Thoracic aorta (tissue), 2 donors: Measurements from ENCODE around the gene UACA. TPM values are rescaled to one million over a fixed set of nuclear protein-coding genes. Genes with fewer than 3 reads are reported as not detected.
"Not testable (repeated sequence)": the region's sequence is repeated elsewhere in the genome, so short reads cannot be mapped to it uniquely, and the experiment has no call there.

Source experiments
- ATAC-seq: fragments of 150-250 bp; one replicate; pipeline ENCODE4 v1.8.0; 2017; ENCODE audit warnings: low read depth; ENCODE audit not compliant: insufficient number of reproducible peaks, low FRiP score
- DNase-seq: peaks from one replicate; pipeline ENCODE4 v3.0.0-alpha.2; 2020; ENCODE audit warnings: low spot score
- H3K27ac ChIP-seq, 2 donors: fragments of 200-600 bp; sonication (generic); 1 replicate in 1 of 2; 2 replicates in 1 of 2; pipeline ENCODE4 v1.5.1; 2016; ENCODE audit warnings: mild to moderate bottlenecking in 2 of 2, moderate library complexity in 2 of 2
- H3K27me3 ChIP-seq: fragments of 200-600 bp; sonication (generic); replicated peaks from 2 replicates; pipeline ENCODE4 v1.6.0; 2016; ENCODE audit warnings: mild to moderate bottlenecking; ENCODE audit not compliant: insufficient read depth
- H3K36me3 ChIP-seq: fragments of 200-600 bp; sonication (generic); one replicate; pipeline ENCODE4 v1.5.1; 2016
- H3K4me1 ChIP-seq, 2 donors: fragments of 200-600 bp; sonication (generic); 1 replicate in 1 of 2; 2 replicates in 1 of 2; pipeline versions ENCODE4 v1.5.1 to v1.6.0; 2016; ENCODE audit warnings: low read depth in 2 of 2, mild to moderate bottlenecking in 1 of 2; ENCODE audit not compliant: control insufficient read depth in 1 of 2
- H3K4me3 ChIP-seq: fragments of 200-600 bp; sonication (generic); 2 replicates; pipeline ENCODE4 v1.5.1; 2016; ENCODE audit warnings: mild to moderate bottlenecking
- H3K9me3 ChIP-seq: fragments of 200-600 bp; sonication (generic); 2 replicates; pipeline ENCODE4 v1.5.1; 2016
- CTCF ChIP-seq: fragments of 200-600 bp; sonication (generic); IDR thresholded peaks from one replicate; pipeline ENCODE4 v1.5.1; 2019; ENCODE audit warnings: antibody characterized with exemption
- total RNA-seq, 2 donors: library from RNA; depleted of rRNA; stranded (reverse); fragments of >200 nt; gene quantifications; one replicate each; pipeline versions ENCODE4 v1.1.0 to v1.2.3, GENCODE V29; 2016

UACA gene
- total RNA-seq = 100 to 1,000 TPM; 107 to 118 TPM

GRCh38 chr15:70763120-70763949, at the start of gene UACA:
Gene UACA, minus strand, starts transcription at chr15:70763558. Its CDS starts 151 bp downstream, at chr15:70763407.
- Histone ChIP-seq H3K9me3 (no peaks in the 10 kb centered on the region), H3K4me1 (peaks cover 25 to 45% of the 10 kb centered on the region in 2 donors), H3K36me3 (no peaks in the 10 kb centered on the region), H3K27me3 (no peaks in the 10 kb centered on the region), H3K4me3 (peak within 1 kb of the TSS; percentile 89), H3K27ac (peak within 1 kb of the TSS; percentile 93 to 95)
- TF ChIP-seq CTCF = no peak
- DNase-seq (peak; percentile 87), ATAC-seq (peak; percentile 82)

GRCh38 chr15:70812827-70813364, 49.5 kb upstream of the UACA start:
- Histone ChIP-seq H3K27me3 (no peaks in the 10 kb centered on the region), H3K4me3 (no peak overlapping the region), H3K36me3 (no peaks in the 10 kb centered on the region), H3K4me1 (peaks cover 0 to 25% of the 10 kb centered on the region in 2 donors), H3K9me3 (no peaks in the 10 kb centered on the region), H3K27ac (no peak overlapping the region)
- ATAC-seq = no peak
- no peak for TF ChIP-seq CTCF
- DNase-seq = no peak

- no peak for DNase-seq
Measured at GRCh38 chr15:70810916-70811578, 47.7 kb upstream of the UACA start.

GRCh38 chr15:70806992-70807712, 43.8 kb upstream of the UACA start:
- TF ChIP-seq CTCF = no peak
- Histone ChIP-seq H3K9me3 (no peaks in the 10 kb centered on the region), H3K27ac (peak overlapping the region in 1 of 2 donors; percentile 23), H3K27me3 (no peaks in the 10 kb centered on the region), H3K4me1 (peaks cover 10 to 38% of the 10 kb centered on the region in 2 donors), H3K36me3 (no peaks in the 10 kb centered on the region), H3K4me3 (no peak overlapping the region)
- no peak for ATAC-seq
- no peak for DNase-seq

More at GRCh38 chr15:70810916-70811578, 47.7 kb upstream of the UACA start:
- no peaks in the 10 kb centered on the region for H3K9me3 ChIP-seq
- no peak overlapping the region for H3K27ac ChIP-seq
- no peaks in the 10 kb centered on the region for H3K27me3 ChIP-seq
- H3K4me3 ChIP-seq = no peak overlapping the region
- no peaks in the 10 kb centered on the region for H3K36me3 ChIP-seq
- ATAC-seq = no peak
- H3K4me1 ChIP-seq = peaks cover 10 to 40% of the 10 kb centered on the region in 2 donors
- no peak for TF ChIP-seq CTCF

- peaks cover 22 to 42% of the 10 kb centered on the region in 2 donors for H3K4me1 ChIP-seq
- ATAC-seq, H3K27ac ChIP-seq, H3K9me3 ChIP-seq, H3K4me3 ChIP-seq, DNase-seq, H3K36me3 ChIP-seq, H3K27me3 ChIP-seq: not testable (repeated sequence)
Measured at GRCh38 chr15:70804388-70804787, 41.0 kb upstream of the UACA start.
